HL-60/S4 treated with retinoic acid at 250 ng/mL for 4 days and 3 days (cell line): ENCODE results near the gene PRAMEF12.
"Not testable (repeated sequence)": the region's sequence is repeated elsewhere in the genome, so short reads cannot be mapped to it uniquely, and the experiment has no call there.

Experiments used
- in situ Hi-C: fragments of 300-500 bp; cut with MboI; formaldehyde crosslinking; loops from 2 replicates; pipeline ENCODE4 v1.7.0; 2022; ENCODE audit warnings: low sequenced_read_pairs

Gene PRAMEF12

GRCh38 chr1:12770620-12771019, 2.9 kb upstream of the PRAMEF12 start:
- in situ Hi-C loops: no loop called here

- in situ Hi-C loops: no loop called here
Observed at GRCh38 chr1:12771186-12771585, 2.4 kb upstream of the PRAMEF12 start.

DNA sequence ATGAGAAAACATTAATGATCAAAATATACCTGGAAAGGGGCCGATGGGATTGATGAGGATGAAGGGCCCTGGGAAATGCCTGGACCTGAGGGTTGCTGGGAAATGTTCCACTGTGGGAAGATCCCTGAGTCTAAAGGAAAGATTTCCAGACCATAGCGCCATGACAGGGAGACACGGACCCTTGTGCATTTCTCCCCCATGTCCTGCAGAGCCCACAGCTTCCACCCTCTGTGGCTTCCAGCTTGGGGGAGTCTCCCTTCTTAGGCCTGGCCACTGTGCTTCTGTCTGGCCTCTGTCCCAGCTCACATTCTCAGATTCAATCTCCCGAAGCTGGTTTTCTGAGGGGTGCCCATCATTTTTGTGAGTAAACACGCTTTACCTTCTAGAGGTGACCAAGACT, 1.0 kb upstream of the PRAMEF12 start:
- in situ Hi-C loops: no loop called here

GRCh38 chr1:12774801-12775345, 1.3 kb downstream of the PRAMEF12 start:
- in situ Hi-C loops: no loop called here

- in situ Hi-C loops: no loop called here
Observed at GRCh38 chr1:12775443-12775842, 1.9 kb downstream of the PRAMEF12 start.

GRCh38 chr1:12776801-12777557, 3.4 kb downstream of the PRAMEF12 start:
- in situ Hi-C loops: no loop called here

GRCh38 chr1:12778061-12778460, 4.5 kb downstream of the PRAMEF12 start:
- in situ Hi-C loops: no loop called here

- in situ Hi-C loops: no loop called here
Observed at GRCh38 chr1:12778907-12779306, 5.4 kb downstream of the PRAMEF12 start.

GRCh38 chr1:12781488-12781887, 8.0 kb downstream of the PRAMEF12 start:
- in situ Hi-C loops: not testable (repeated sequence)

GRCh38 chr1:12783783-12784182, 10.2 kb downstream of the PRAMEF12 start:
- in situ Hi-C loops: not testable (repeated sequence)

DNA sequence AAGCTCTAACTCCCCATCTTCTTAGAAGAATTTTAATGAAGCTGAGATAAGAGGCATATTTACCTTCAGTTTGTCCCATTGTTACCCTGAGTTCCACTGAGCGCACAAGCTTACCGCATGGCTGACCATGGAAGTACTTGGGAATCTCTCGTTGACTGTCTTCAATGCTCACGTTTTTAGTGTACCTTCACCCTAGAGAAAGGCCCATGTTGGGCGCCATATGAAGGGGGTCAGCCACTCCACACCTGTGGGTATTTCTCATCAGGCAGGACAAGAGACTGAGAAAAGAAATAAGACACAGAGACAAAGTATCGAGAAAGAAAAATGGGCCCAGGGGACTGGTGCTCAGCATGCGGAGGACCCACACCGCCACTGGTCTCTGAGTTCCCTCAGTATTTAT, 11.2 kb downstream of the PRAMEF12 start:
- in situ Hi-C loops: not testable (repeated sequence)

DNA sequence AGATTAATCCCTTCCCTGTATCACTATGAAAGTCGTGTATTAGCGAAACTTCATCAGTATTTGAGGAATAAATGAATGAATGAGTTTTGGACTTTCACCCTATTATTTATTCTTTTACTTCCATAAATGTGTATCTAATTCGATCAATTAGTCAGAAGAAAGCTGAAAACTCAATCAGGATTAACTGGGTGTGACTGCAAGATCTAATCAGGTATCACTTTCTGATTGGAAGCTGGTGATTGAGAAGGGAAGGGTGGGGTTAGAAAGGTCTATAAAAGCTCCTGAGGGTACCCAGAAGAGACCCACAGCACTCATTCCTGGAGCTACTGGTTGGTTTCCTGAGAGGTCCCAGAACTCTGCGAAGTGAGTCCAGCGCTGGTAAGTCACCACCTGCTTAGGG, 17.6 kb downstream of the PRAMEF12 start, which contains the start of gene PRAMEF1:
PRAMEF1 (plus strand) TSS at position 301 of the 400 bp plus-strand sequence. CDS start 1,831 bp downstream, outside the sequence.
- in situ Hi-C loops: not testable (repeated sequence)

- in situ Hi-C loops: no loop called here
Observed at GRCh38 chr1:12798911-12799310, 25.4 kb downstream of the PRAMEF12 start.

DNA sequence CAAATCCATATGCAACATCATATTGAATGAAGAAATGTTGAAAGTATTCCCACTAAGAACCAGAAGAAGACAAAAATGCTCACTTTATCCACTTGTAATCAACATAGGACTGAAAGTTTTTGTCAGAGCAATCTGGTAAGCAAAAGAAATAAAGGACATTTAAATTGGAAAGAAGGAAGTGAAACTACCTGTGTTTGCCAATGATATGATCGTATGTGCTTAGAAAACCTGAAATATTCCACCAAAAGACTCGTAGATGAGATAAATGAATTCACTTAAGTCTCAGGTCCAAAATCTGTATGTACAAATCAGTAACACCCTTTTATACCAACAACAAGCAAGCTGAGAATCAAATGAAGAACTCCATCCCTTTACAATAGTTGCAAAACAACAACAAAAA, 26.2 kb downstream of the PRAMEF12 start:
- in situ Hi-C loops: no loop called here

DNA sequence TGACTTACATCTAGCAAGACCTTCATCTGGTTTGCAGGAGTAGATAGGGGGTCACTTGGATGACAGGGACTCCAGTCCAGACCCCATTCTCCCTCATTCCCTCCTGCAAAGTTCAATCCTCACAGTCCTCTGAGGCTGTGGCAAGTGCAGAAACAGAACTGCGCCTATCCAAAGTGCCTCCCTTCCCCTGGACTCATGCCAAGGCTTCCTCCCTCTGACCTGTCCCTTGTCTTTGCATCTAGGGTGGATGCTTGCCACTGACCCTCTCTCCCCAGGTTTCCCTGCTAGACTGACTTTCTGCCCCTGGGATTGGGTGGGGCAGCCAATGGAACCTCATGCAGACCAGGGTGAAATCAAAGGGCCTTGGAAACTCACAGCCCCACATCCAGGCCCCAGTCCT, 36.4 kb downstream of the PRAMEF12 start:
- in situ Hi-C loops: no loop called here

- in situ Hi-C loops: no loop called here
Observed at GRCh38 chr1:12810691-12811408, 37.3 kb downstream of the PRAMEF12 start.

GRCh38 chr1:12811409-12811784, 37.9 kb downstream of the PRAMEF12 start:
- in situ Hi-C loops: no loop called here

DNA sequence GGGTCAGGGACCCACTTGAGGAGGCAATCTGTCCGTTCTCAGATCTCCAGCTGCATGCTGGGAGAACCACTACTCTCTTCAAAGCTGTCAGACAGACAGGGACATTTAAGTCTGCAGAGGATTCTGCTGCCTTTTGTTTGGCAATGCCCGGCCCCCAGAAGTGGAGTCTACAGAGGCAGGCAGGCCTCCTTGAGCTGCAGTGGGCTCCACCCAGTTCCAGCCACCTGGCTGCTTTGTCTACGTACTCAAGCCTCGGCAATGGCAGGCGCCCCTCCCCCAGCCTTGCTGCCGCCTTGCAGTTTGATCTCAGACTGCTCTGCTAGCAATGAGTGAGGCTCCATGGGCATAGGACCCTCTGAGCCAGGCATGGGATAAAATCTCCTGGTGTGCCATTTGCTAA, 45.5 kb downstream of the PRAMEF12 start:
- in situ Hi-C loops: not testable (repeated sequence)
